Left cardiac atrium (tissue), 4 donors: ENCODE data around the gene DHRS12. TPM values are rescaled to one million over a fixed set of nuclear protein-coding genes. Genes with fewer than 3 reads are reported as not detected.
"Not testable (repeated sequence)": the region's sequence is repeated elsewhere in the genome, so short reads cannot be mapped to it uniquely, and the experiment has no call there.

Source experiments
- ATAC-seq, 2 donors: fragments of 200-7000 bp; cut with Tn5 transposase; one replicate each; pipeline ENCODE4 v1.9.1; 2020; ENCODE audit warnings: mild to moderate bottlenecking in 2 of 2, moderate library complexity in 2 of 2
- DNase-seq: peaks from one replicate; pipeline ENCODE4 v3.0.0-alpha.2; 2020
- intact Hi-C, 2 donors: fragments of 100-400 bp; cut with DNase I; formaldehyde crosslinking; loops; one replicate each; pipeline versions ENCODE4 v1.14.1 to v1.15.1; 2022 to 2023
- total RNA-seq, 2 donors: library from RNA; stranded (reverse); fragmentation: NEBNext Ultra II Directional; extraction: Animal tissue kit (Norgen Biotek cat#: 25700); gene quantifications; one replicate each; pipeline ENCODE4 v1.2.1, GENCODE V29; 2021
- donor health status: DM: no; HTN: yes; CAD: no.
- donor health status: DM: no; HTN: yes; CAD: no; lungs with severe emphysema.
- donor health status: DM: yes; HTN: yes; CAD: no.
- donor health status: Dilated cardiomyopathy.

Gene DHRS12
- total RNA-seq, 2 donors from 2014 or later, result 9.1 to 13.3 TPM

DNA sequence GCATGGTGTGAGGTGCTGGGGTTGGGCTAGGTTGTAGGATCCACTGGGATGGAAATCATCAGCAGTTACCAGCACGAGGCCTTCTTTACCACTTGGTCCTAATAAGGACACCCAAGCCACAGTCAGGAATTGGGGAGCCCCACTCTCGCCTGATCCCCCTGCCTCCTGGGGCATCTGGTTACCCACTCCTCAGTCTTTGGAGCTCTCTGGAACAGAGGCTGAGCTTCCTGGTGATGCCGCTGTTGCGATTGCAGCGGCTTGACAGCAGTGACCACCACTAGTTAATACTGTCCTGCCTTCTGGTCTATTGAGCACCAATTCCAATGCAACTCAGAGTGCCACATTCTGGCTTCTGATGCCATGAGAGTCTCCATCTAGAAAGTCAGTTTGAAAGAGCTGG, 27.6 kb upstream of the DHRS12 start:
- intact Hi-C loops, result no loop called here

GRCh38 chr13:51829568-51829899, 25.6 kb upstream of the DHRS12 start:
- DNase-seq, result no peak
- no peak for ATAC-seq
- intact Hi-C loops, result loop anchor here in 1 of 2 donors (5.0 kb wide), 1 partner anchor 168 kb away; no protein-coding TSS in a partner anchor

More for the DNA sequence above, 27.6 kb upstream of the DHRS12 start:
- DNase-seq, result no peak
- no peak for ATAC-seq

DNA sequence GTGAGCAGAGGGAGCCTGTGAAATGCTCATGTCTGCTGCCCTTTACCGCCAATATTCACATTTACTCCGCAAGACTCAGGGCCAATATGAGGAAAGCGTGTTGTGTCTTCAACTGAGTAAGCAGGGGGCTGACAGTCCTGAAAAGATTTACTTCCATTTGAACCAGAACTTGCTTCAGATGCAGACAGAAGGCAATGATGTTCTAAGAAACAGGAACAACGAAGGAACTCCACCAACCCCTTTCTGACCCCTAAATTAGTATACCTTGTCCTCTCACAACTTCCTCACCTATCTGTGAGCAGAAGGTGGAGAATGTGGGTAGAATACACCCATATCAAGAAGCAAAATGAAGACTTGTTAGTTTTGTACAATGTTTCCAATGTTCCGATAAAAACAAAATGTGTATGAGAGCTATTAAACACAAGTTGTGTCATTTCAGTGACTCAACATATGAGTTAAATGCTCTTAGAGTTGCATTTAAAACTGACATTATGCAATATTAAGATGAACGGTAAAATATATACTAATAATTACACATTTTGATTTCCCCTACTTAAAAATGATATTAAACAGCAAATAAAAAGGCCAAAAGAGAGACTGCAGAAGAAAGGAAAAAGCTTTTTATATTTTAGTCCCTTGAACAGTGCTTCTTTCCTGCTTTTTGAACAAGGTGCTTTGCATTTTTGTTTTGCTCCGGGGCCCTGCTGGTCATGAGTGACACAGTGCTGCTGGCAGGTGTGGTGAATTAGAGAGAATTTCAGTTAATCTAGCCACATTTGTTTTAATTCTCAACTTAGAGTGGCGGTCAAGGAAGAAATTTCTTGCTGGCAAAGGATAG, 25.0 kb upstream of the DHRS12 start:
- no peak for DNase-seq
- no peak for ATAC-seq
- intact Hi-C loops, result loop anchor here in 1 of 2 donors (5.0 kb wide), 1 partner anchor 168 kb away; no protein-coding TSS in a partner anchor

GRCh38 chr13:51827254-51827653, 23.3 kb upstream of the DHRS12 start:
- ATAC-seq (no peak), DNase-seq (no peak)
- intact Hi-C loops, result loop anchor here in 1 of 2 donors (5.0 kb wide), 1 partner anchor 170 kb away; no protein-coding TSS in a partner anchor

DNA sequence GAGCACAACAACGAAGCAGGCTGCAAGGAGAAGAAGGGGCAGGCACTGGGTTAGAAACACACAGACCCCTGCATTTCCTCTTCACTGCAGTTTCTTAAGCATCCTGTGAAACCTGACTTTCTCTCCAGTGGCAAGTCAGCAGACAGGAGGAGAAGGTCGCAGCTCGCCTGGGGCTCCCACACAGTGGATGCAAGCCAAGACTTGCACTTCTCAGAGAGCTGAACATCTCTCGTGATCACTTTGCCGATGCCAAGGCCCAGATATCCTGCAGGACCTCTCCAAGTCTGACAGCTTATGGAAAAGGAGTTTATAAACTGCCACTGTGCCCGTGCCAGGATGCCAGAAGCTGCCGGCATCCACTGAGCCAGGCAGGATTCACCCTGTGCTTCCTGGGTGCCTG, 22.6 kb upstream of the DHRS12 start:
- peak; percentile 77 to 84 for ATAC-seq
- peak; percentile 75 for DNase-seq
- intact Hi-C loops, result loop anchor here in 1 of 2 donors (5.0 kb wide), 1 partner anchor 171 kb away; no protein-coding TSS in a partner anchor

DNA sequence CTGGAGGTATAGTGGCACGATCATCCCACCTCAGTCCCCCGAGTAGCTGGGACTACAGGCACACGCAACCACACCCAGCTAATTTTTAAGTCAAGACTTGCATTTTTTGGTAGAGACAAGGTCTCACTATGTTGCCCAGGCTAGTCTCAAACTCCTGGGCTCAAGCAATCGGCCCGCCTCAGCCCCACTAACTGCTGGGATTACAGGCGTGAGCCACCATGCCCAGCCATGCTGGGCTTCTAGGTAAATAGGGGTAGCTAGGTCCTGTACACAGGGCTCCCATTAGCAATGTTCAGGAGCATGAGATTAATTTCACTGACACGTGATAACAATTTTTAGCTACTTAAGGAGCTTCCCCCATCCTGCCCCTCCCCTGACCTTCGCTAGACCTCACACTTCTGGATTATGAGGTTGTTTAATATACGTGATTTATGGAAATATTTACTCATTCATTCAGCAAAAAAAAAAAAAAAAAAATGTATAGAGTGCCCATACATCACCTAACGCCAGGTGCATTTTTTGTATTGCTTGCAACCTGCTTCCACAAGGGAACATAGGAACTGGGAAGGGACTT, 21.8 kb upstream of the DHRS12 start:
- DNase-seq, result no peak
- no peak for ATAC-seq
- intact Hi-C loops, result loop anchor here in 1 of 2 donors (5.0 kb wide), 1 partner anchor 172 kb away; no protein-coding TSS in a partner anchor

DNA sequence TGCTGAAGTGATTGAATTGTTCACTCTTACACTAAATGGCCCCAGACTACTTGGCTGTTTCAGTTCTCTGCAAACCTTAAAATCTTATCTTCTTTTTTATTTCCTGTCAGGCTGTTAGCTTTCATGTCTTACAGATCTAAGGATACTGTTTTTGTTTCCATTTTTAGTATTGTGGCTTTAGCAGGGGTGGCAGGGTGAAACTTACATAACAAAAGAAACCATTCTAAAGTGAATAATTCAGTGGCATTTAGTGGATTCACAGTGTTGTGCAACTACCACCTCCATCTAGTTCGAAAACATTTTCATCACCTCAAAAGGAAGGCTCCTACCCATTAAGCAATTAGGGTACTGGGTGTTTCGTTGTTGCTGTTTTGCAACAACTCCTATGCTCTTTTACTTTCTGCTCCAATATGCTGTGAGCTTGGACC, 21.2 kb upstream of the DHRS12 start:
- ATAC-seq (peak in 1 of 2 donors; percentile 3), DNase-seq (no peak)
- intact Hi-C loops, result loop anchor here in 1 of 2 donors (5.0 kb wide), 1 partner anchor 172 kb away; no protein-coding TSS in a partner anchor

DNA sequence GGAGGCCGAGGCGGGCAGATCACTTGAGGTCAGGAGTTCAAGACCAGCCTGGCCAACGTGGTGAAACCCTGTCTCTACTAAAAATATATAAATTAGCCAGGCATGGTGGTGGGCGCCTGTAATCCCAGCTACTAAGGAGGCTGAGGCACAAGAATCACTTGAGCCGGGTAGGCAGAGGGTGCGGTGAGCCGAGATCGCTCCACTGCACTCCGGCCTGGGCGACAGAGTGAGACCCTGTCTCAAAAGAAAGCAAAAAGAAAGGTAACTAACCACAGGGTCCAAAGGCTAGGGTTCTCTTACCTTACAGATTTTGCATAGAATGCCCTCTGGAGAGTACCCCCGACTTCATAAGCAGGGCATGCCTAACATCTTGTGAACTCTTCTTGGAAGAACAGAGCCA, 20.7 kb upstream of the DHRS12 start:
- not testable (repeated sequence) for ATAC-seq, DNase-seq
- intact Hi-C loops, result loop anchor here in 1 of 2 donors (5.0 kb wide), 1 partner anchor 173 kb away; no protein-coding TSS in a partner anchor

GRCh38 chr13:51823863-51824262, 19.9 kb upstream of the DHRS12 start:
- peak in 1 of 2 donors; percentile 5 for ATAC-seq
- intact Hi-C loops, result no loop called here
- no peak for DNase-seq

DNA sequence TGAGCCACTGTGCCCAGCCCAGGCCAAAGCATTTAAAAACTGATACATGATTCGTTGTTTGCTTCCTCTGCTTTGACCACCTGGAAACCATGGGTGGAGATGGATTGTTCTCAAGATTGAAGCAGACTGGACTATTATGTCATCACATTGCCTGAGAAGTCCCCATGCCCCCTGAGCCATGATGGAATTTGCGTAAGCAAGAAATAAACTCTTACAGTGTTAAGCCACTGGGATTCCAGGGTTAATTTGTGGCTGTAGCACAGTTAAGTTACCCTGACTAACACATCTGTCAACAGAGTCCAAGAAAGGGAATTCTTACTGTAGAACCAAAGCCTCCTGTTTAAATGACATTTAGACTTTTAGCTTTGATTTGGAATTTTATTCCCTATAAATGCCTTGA, 19.4 kb upstream of the DHRS12 start:
- DNase-seq, result no peak
- intact Hi-C loops, result no loop called here
- ATAC-seq, result peak in 1 of 2 donors; percentile 15

DNA sequence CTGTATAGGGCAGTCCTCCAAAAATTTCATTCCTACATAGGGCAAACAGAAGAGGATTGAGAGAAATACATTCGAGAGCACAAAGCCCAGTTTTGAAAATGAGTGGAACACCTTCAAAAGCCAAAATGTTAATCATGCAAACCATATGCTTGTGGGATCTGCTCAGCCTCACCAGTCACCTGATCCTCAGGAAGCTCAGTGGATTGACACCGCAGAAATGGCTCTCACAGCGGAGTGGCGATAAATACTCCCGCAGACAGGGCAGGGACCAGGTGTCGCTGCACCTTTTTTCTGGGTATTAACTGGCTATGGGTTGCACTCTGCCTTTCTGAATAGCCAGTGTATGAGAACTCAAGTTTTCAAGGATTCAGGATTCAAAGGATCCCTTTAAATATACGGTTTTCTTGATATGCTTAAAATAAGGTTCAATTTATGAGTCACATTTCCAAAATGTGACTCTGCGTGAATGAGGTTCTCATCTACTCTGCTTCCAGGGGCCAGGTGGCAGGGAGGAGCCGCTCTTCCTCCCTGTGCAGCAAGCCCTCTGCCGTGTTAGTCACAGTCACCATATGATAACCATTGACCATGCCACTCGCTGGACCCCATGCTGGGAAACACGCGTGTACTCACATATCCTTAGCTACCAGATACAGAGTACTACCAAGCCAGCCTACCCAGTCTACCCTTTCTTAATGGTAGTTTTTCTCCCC, 18.3 kb upstream of the DHRS12 start:
- ATAC-seq, result no peak
- no peak for DNase-seq
- intact Hi-C loops, result no loop called here

- DNase-seq (no peak), ATAC-seq (no peak)
- intact Hi-C loops, result no loop called here
Observed at GRCh38 chr13:51821606-51822005, 17.6 kb upstream of the DHRS12 start.

GRCh38 chr13:51820016-51820597, 16.1 kb upstream of the DHRS12 start:
- no peak for ATAC-seq
- DNase-seq, result no peak
- intact Hi-C loops, result no loop called here

- ATAC-seq (no peak), DNase-seq (no peak)
- intact Hi-C loops, result loop anchor here in 1 of 2 donors (10.0 kb wide), 1 partner anchor 305 kb away; the partner anchor contains the start of gene NEK5
Observed at GRCh38 chr13:51819544-51819943, 15.6 kb upstream of the DHRS12 start.

- peak; percentile 7 to 38 for ATAC-seq
- intact Hi-C loops, result loop anchor here in 1 of 2 donors (10.0 kb wide), 1 partner anchor 306 kb away; the partner anchor contains the start of gene NEK5
- DNase-seq, result no peak
Observed at GRCh38 chr13:51818781-51819511, 15.0 kb upstream of the DHRS12 start.

DNA sequence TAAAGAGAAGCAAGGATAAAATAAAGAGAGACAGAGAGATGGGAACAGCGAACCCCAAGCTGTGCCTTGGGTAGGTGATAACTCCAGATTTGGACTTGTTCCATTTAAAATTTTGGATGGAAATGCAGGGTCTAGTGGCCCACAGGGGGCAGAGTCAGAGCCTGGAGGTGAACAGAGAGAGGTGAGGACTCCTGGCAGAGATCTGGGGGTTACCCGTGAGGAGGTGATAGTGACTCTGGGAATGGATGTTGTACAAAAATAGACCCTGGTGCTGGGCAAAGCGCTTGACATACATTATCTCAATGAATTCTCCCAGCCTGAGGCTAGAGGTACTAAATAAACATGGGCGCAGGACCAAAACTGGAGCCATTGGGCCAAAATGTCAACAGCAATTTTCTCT, 14.3 kb upstream of the DHRS12 start:
- intact Hi-C loops, result loop anchor here in 1 of 2 donors (10.0 kb wide), 1 partner anchor 307 kb away; the partner anchor contains the start of gene NEK5
- DNase-seq (no peak), ATAC-seq (peak; percentile 66 to 68)

- intact Hi-C loops, result loop anchor here in 1 of 2 donors (10.0 kb wide), 1 partner anchor 307 kb away; the partner anchor contains the start of gene NEK5
Observed at GRCh38 chr13:51817717-51818116, 13.8 kb upstream of the DHRS12 start.

GRCh38 chr13:51816604-51817249, 12.8 kb upstream of the DHRS12 start:
- intact Hi-C loops, result loop anchor here in 1 of 2 donors (10.0 kb wide), 1 partner anchor 308 kb away; the partner anchor contains the start of gene NEK5
- ATAC-seq (no peak), DNase-seq (no peak)

More at GRCh38 chr13:51817717-51818116, 13.8 kb upstream of the DHRS12 start:
- ATAC-seq (no peak), DNase-seq (no peak)
